IMR-90 (cell line): ENCODE measurements around the gene OR2C3.

ENCODE experiments used
- FOS ChIP-seq: fragments of 150-350 bp; IDR thresholded peaks from 2 replicates; pipeline ENCODE4 v1.6.1; 2016; ENCODE audit warnings: low read depth, low read length
- POLR2A ChIP-seq: IDR thresholded peaks from 2 replicates; pipeline ENCODE4 v1.6.1; 2012; ENCODE audit warnings: mild to moderate bottlenecking, low read depth, low read length
- RCOR1 ChIP-seq: IDR thresholded peaks from 2 replicates; pipeline ENCODE4 v1.6.1; 2012; ENCODE audit warnings: mild to moderate bottlenecking, low read length, improper control_type of control experiment; ENCODE audit not compliant: insufficient replicate concordance

DNA sequence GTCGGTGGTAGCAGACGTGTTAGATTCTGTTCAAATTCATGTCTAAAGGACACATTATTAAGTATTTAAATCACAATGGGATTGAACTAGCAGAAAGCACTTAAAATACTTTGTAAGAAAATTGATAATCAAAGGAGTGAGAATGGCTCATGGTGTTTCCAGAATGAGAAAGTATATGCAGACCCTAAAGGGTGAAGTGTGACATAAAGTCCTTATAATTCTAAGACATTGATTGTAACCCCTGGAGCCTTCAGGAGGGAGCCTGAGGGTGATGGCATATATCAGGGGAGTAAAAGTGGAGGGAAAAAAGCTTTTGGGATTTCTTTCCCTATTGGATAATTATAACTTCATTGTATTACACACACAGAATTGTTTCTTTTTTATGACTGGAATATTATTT, at the start of gene OR2C3:
- TF ChIP-seq RCOR1 (no peak), POLR2A (no peak), FOS (no peak)
